Aorta (tissue), 5 donors: ENCODE results near the gene ALDOB. TPM values are rescaled to one million over a fixed set of nuclear protein-coding genes. Genes with fewer than 3 reads are reported as not detected.

Experiments
- ATAC-seq: fragments of 200-7000 bp; cut with Tn5 transposase; one replicate; pipeline ENCODE4 v1.9.1; 2022; ENCODE audit warnings: moderate library complexity; ENCODE audit not compliant: low FRiP score
- DNase-seq, 2 donors: peaks; one replicate each; pipeline ENCODE4 v3.0.0-alpha.2; 2020
- H3K27ac ChIP-seq, 2 donors: one replicate each; pipeline ENCODE4 v1.5.1; 2013; ENCODE audit warnings: low read length in 2 of 2, mild to moderate bottlenecking in 2 of 2, moderate library complexity in 2 of 2, control low read depth in 1 of 2, inconsistent platforms in 1 of 2, low read depth in 1 of 2
- H3K27me3 ChIP-seq, 2 donors: one replicate each; pipeline ENCODE4 v1.6.1; 2013; ENCODE audit warnings: control low read depth in 1 of 2, low read length in 1 of 2, mild to moderate bottlenecking in 1 of 2, moderate library complexity in 1 of 2; ENCODE audit not compliant: insufficient read depth in 2 of 2, control insufficient read depth in 1 of 2
- H3K36me3 ChIP-seq, 2 donors: one replicate each; pipeline ENCODE4 v1.6.1; 2013; ENCODE audit warnings: control low read depth in 1 of 2, low read length in 1 of 2, mild to moderate bottlenecking in 1 of 2; ENCODE audit not compliant: insufficient read depth in 2 of 2, control insufficient read depth in 1 of 2
- H3K4me1 ChIP-seq, 2 donors: one replicate each; pipeline ENCODE4 v1.6.1; 2013; ENCODE audit warnings: low read length in 2 of 2, control low read depth in 1 of 2, mild to moderate bottlenecking in 1 of 2, moderate library complexity in 1 of 2; ENCODE audit not compliant: insufficient read depth in 2 of 2, control insufficient read depth in 1 of 2
- H3K4me3 ChIP-seq, 2 donors: one replicate each; pipeline ENCODE4 v1.5.1; 2013; ENCODE audit warnings: low read length in 2 of 2, control low read depth in 1 of 2, mild to moderate bottlenecking in 1 of 2
- H3K9me3 ChIP-seq: one replicate; pipeline ENCODE4 v1.6.1; 2013; ENCODE audit warnings: mild to moderate bottlenecking, low read length; ENCODE audit not compliant: control insufficient read depth
- WGBS, 2 donors: extraction: QIAGEN DNeasy Blood & Tissue Kit; methylation state at CpG; one replicate each; pipeline ENCODE4 v1.1.7; 2013; 5-methylcytosine and 5-hydroxymethylcytosine counted together
- intact Hi-C, 2 donors: fragments of 100-400 bp; cut with DNase I; formaldehyde crosslinking; loops; one replicate each; pipeline versions ENCODE4 v1.14.2 to v1.15.0; 2022
- polyA plus RNA-seq, 2 donors: library from polyadenylated mRNA; stranded (reverse); fragments of 200-250 nt; gene quantifications; one replicate each; pipeline ENCODE4 v1.2.3, GENCODE V29; 2013
- total RNA-seq, 2 donors: library from RNA; stranded (reverse); fragmentation: NEBNext Ultra II Directional; extraction: Animal tissue kit (Norgen Biotek cat#: 25700); gene quantifications; one replicate each; pipeline ENCODE4 v1.2.1, GENCODE V29; 2021
- donor health status: healthy with polysubstance abuse.
- donor health status: Bipolar disorder and iron deficiency.
- donor health status: DM: no; HTN: no; CAD: no.
- donor health status: DM: no; HTN: no; CAD: no.
- donor health status: DM: yes; HTN: yes; CAD: no.

Gene ALDOB
- total and polyA plus RNA-seq, 4 donors: 1.3 to 1,178 TPM; not detected in 2

DNA sequence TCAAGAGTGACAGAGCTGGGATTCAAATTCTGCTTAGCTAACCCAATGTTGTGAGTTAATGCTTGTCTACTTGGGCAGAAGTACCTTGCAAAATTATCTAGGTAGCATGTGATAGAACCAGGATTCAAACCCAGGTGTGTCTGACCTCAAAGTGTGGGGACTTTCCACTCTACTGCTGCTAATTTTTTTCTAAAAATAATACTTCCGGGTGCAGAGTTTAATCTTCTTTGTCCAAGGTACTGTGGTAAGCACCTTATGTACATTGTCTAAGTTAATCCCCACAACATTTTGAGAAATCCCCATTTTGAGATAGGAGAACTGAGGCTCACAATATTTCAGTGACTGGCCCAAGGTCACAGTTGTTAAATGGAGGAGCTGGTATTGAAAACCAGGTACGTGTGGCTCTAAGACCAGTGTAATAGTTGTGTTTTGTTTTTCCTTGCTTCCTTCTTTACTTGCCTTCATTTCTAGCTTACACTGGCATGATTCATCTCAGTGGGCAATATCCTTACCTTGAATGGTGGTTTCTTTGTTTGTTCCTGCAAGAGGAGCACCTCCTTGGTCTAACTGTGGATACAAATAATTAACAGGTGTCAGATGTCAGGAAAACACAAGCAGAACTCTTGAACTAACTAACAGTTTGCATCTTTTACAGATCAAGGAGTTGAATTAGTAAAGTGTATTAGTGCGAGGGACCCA is 7.5 kb downstream of the ALDOB start:
- no peak for ATAC-seq
- Histone ChIP-seq H3K4me1 (no peaks in the 10 kb centered on the region), H3K4me3 (no peak overlapping the region), H3K27ac (no peak overlapping the region), H3K27me3 (no peaks in the 10 kb centered on the region), H3K36me3 (no peaks in the 10 kb centered on the region), H3K9me3 (no peaks in the 10 kb centered on the region)
- WGBS, 2 donors: 86 to 91% methylated on average over 3 of the region's 3 CpGs
- DNase-seq: no peak
- intact Hi-C loops: no loop called here

DNA sequence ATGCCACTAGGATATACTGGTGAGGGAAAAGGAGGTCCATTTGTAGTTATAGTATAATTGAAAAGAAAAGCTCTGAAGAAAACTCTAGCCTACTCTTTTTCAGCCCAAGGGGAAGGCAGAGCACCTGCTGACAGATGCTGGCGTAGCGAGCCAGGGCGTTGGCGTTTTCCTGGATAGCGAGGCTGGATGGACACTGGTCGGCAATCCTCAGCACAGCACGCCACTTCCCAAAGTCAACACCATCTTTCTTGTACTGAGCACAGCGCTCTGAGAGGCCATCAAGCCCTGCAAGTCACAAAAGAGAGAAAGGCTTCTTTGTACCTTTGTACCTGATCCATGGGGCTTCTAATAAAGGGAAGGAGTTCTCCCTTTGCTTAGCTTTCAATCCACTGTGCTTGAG is 8.2 kb downstream of the ALDOB start:
- no peak for ATAC-seq
- DNase-seq: no peak
- H3K27ac ChIP-seq: no peak overlapping the region
- H3K4me3 ChIP-seq: no peak overlapping the region
- peaks cover 2% of the 10 kb centered on the region for H3K9me3 ChIP-seq
- 86 to 88% methylated on average over 8 of the region's 8 CpGs for WGBS, 2 donors
- intact Hi-C loops: no loop called here
- no peaks in the 10 kb centered on the region for H3K27me3 ChIP-seq
- H3K4me1 ChIP-seq: no peaks in the 10 kb centered on the region
- H3K36me3 ChIP-seq: peaks cover 1 to 2% of the 10 kb centered on the region in 2 donors

DNA sequence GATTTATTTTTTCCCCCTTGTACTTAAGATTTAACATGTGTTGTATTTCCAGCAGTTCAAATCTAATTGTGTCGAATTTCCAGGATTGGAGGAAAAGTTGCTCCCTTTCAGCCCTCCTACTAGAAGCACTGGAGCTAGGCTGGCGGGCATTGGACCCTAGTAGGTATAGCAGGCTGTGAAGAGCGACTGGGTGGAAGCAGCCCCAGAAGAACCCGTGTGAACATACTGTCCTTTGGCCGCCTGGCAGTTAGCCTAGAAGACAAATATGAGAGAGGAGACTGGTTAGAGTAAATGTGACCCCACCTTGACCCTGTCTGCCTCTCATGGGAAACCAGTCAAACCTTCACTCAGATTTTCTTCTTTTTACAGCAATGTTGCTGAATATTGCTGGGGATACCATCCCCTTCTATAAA is 13.9 kb downstream of the ALDOB start:
- Histone ChIP-seq H3K9me3 (peaks cover 5% of the 10 kb centered on the region), H3K36me3 (peaks cover 2 to 7% of the 10 kb centered on the region in 2 donors), H3K27ac (no peak overlapping the region), H3K4me1 (no peaks in the 10 kb centered on the region), H3K4me3 (no peak overlapping the region), H3K27me3 (no peaks in the 10 kb centered on the region)
- WGBS, 2 donors: 54 to 56% methylated on average over 5 of the region's 5 CpGs
- no peak for DNase-seq
- no peak for ATAC-seq
- intact Hi-C loops: no loop called here

DNA sequence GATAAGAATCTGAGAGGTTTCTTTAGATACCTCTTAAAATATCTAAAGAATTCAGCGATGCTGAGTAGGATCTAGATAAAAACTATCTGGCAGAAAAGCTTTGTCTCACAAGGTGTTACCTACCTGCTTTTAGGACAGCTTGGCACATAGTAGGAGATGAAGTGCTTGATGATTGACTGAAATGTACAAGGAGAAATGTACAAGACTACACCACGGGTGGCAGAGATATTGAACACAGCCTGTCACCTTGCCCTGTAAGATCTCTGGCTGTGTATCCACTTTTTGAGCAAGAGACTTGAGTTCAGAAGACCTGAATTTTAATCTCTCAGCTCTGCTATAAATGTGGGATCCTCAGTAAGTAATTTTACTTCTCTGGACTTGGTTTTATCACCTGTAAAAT is 15.7 kb downstream of the ALDOB start:
- intact Hi-C loops: loop anchor here in 1 of 2 donors (10.0 kb wide), 1 partner anchor 55 kb away; no protein-coding TSS in a partner anchor
- DNase-seq: no peak
- Histone ChIP-seq H3K27ac (no peak overlapping the region), H3K9me3 (peaks cover 7% of the 10 kb centered on the region), H3K4me1 (no peaks in the 10 kb centered on the region), H3K36me3 (peaks cover 2 to 10% of the 10 kb centered on the region in 2 donors), H3K27me3 (no peaks in the 10 kb centered on the region), H3K4me3 (no peak overlapping the region)
- WGBS, 2 donors: 87 to 90% methylated on average over 2 of the region's 2 CpGs
- ATAC-seq: no peak

DNA sequence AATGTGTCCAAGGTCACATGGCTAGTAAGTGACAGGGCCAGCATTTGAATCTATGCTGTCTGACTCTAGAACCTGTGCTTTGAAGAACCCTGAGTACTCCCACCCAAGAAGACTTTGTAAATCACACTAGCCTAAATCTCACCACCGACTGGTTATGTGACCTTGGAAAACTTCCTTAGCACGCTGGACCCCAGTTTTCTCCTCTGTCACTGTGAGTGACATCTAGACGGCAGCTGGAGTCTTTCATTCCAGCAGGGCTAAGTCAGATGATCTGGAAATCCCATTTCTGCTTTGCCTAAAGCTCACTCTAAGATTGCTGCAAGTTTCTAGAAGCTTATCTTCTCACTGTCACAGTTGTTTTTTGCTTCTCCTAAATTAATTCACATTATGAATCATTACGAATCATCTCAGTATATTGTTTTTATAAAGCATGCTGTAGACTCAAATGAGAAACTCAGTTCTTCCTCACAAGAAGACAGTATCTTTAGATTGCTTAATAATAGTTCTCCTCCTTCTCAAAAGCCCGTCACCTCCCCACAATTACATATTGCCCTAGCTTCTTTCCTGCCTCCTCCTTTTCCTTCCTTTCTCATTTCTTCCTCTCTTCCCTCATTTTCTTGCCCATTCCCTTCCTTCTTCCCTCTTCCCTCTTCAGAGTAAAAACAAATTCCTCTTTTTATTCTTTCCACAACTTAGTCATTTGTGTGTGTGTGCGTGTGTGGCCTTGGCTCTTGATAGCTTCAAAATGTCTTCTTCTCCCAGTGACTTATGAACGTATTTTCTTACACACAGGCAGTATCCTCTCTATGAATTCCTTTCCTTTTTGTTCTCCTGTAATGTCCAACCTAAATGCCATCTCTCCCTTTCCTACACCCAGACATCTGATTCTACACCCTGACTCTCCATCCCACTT is 16.8 kb downstream of the ALDOB start:
- H3K36me3 ChIP-seq: peaks cover 2 to 10% of the 10 kb centered on the region in 2 donors
- 56 to 74% methylated on average over 7 of the region's 7 CpGs for WGBS, 2 donors

DNA sequence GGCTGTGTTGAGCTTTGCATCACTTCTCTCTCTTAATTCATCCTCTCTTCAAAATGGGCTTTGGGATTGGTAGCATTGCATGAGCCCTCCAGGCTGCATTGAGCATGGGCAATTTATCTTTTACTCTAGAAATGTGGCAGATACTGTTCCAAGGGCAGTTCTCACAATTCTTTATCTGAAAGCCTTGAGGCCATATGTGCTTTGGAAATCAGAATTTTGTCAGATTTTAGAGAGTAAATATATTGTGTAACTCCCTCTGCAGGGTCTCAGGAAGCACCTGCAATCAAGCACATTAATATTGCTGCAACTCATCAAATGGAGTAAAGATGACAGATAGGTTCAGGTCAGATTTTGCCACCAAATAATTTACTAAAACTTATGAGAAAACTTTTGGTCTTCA is 17.6 kb downstream of the ALDOB start:
- no peak for DNase-seq
- intact Hi-C loops: loop anchor here in 1 of 2 donors (10.0 kb wide), 1 partner anchor 57 kb away; no protein-coding TSS in a partner anchor
- no peak for ATAC-seq
- H3K9me3 ChIP-seq: peaks cover 7% of the 10 kb centered on the region
- H3K4me3 ChIP-seq: no peak overlapping the region
- H3K27me3 ChIP-seq: no peaks in the 10 kb centered on the region
- H3K36me3 ChIP-seq: peaks cover 2 to 10% of the 10 kb centered on the region in 2 donors
- no peak overlapping the region for H3K27ac ChIP-seq
- H3K4me1 ChIP-seq: no peaks in the 10 kb centered on the region

More for the DNA sequence above, 16.8 kb downstream of the ALDOB start:
- Histone ChIP-seq H3K4me3 (no peak overlapping the region), H3K27me3 (no peaks in the 10 kb centered on the region), H3K9me3 (peaks cover 7% of the 10 kb centered on the region), H3K4me1 (no peaks in the 10 kb centered on the region), H3K27ac (no peak overlapping the region)
- DNase-seq (no peak), ATAC-seq (no peak)
- intact Hi-C loops: loop anchor here in 1 of 2 donors (10.0 kb wide), 1 partner anchor 56 kb away; no protein-coding TSS in a partner anchor

DNA sequence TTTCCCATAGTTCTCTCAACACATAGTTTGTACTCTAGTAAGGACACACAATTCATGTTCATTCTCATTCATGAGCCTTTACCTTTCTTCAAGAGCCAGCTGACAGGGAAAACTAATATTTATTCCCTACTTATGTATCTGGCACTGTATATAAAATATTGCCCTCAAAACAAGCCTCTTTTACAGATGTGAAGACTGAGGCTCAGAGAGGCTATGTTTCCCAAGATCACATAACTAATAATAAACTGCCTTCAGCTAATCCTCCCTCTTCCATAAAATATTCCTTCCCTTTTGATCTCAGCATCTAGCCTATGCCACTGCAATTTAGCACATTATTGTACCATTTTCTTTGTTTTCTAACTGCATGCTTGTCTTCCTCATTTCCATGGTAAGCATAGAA is 18.2 kb downstream of the ALDOB start:
- H3K27me3 ChIP-seq: no peaks in the 10 kb centered on the region
- H3K9me3 ChIP-seq: peaks cover 7% of the 10 kb centered on the region
- no peak overlapping the region for H3K27ac ChIP-seq
- intact Hi-C loops: loop anchor here in 1 of 2 donors (10.0 kb wide), 1 partner anchor 57 kb away; no protein-coding TSS in a partner anchor
- no peak overlapping the region for H3K4me3 ChIP-seq
- peaks cover 0 to 10% of the 10 kb centered on the region in 2 donors for H3K36me3 ChIP-seq
- no peak for ATAC-seq
- no peaks in the 10 kb centered on the region for H3K4me1 ChIP-seq
- no peak for DNase-seq

DNA sequence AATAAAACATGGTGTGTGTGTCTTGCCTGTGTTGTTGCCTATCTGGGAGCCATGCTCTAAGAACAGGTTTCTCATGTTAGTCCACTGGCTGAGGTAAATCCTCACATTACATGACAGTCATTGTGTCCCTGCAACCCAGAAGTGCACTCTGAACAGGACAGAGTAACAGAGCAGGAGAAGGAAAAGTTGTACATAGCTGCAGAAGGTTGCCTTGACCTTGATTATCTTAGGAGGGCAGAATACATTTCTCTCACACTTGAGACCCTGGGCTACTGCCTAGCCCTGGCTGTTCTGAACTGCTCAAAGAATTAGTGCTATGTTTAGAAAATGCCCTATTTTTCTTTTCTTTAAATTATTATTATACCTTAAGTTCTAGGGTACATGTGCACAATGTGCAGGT is 20.0 kb downstream of the ALDOB start:
- Histone ChIP-seq H3K4me1 (no peaks in the 10 kb centered on the region), H3K9me3 (peaks cover 7% of the 10 kb centered on the region), H3K4me3 (no peak overlapping the region), H3K36me3 (peaks cover 0 to 8% of the 10 kb centered on the region in 2 donors), H3K27ac (no peak overlapping the region), H3K27me3 (no peaks in the 10 kb centered on the region)
- ATAC-seq (no peak), DNase-seq (no peak)
- intact Hi-C loops: loop anchor here in 1 of 2 donors (10.0 kb wide), 1 partner anchor 59 kb away; no protein-coding TSS in a partner anchor
